Activated CD8-positive, alpha-beta memory T cell treated with anti-CD3 and anti-CD28 coated beads, Interleukin-2, amount 50 U/mL, for 24 hours (primary cell): ENCODE data around the gene SLC35G6.
A peak's percentile ranks its signal among the peaks of the same experiment; 100 is the strongest.
"Not testable (repeated sequence)": the region's sequence is repeated elsewhere in the genome, so short reads cannot be mapped to it uniquely, and the experiment has no call there.

Experiments used
- DNase-seq: peaks from one replicate; pipeline ENCODE4 v3.0.0-alpha.2; 2020; ENCODE audit errors: extremely low read depth

Gene SLC35G6

DNA sequence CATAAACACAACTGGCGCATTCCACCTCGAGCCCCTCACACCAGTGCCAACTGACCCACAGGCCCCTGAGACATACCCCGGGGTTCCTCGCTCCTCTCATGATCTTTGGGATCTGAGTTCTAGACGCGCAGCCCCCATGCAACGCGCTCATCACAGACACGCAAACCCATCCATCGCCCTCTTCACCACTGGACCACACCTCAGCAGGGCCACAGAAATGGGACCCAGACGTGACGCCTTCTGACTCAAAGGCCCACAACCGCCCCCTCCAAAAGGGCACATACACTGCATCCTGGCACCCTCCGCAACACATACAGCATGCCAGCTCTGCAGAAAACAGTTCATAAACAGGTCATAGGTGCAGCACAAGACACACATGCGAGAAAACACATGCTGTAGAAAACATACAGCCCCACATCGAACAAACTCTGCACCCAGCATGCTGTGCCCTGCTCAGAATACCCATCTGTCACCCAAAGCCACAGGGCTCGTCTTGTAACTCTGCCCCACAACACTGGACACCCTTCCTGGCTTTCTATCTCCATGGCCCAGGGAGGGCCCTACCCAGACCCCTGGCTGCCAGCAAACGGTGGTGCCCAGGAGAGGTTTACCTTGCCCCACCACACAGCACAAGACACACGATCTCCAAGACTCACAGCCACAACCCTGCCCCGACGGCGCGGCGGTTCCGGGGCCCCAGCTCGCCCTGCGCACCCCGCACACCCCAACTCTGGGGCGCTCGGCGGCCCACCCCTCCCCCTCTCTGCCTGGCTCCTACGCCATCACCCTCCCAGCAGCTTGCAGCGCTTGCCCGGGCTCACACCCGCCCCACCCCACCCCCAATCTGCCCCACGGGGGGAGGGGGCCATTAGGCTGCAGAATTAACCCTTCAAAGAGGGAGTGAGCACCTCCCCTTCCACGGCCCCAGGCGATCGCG is 2.7 kb upstream of the SLC35G6 start:
- no peak for DNase-seq

DNA sequence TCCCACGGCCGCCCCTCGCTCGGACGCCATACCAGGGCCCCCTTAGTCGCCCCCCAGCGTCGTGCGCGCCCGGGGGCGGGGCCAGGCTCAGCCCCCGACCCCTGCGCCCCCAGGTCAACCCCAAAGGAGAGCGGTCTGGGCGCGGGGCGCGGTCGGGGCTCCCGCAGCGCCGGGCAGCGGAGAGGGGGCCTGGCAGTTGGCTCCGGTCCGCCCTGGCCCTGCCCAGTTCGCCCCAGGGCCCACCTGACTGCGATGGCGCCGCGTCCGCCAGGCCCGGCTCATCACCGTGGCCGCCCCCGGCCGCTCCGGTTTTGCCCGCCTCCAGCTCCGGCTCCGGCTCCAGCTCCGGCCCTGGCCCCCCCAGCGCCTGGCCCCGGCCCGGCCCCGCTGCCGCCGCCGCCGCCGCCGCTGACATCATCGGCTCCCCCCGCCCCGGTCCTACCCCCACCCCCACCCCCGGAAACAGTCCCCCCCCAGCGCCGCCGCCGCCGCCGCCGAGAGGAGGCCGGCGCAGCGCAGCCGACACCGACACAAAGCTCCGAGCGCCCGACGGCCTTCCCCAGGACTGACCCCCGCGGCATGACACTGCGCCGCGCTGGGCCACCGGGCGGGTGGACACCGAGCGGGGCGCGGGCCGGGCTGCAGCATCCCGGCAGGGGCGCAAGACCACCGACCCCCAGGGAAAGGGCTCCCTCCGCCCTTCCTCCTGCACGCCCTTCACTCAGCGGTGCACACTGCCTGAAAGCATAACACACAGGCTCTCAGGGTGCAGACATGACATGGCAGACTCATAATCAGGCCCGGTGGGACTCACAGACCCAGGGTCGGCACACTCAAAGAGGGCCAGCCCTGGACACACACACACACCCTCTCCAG is 1.8 kb upstream of the SLC35G6 start, which contains the start of gene ZBTB4:
ZBTB4 (minus strand) TSS at position 419 of the 876 bp plus-strand sequence. CDS start 12,830 bp downstream, outside the sequence.
- no peak for DNase-seq

DNA sequence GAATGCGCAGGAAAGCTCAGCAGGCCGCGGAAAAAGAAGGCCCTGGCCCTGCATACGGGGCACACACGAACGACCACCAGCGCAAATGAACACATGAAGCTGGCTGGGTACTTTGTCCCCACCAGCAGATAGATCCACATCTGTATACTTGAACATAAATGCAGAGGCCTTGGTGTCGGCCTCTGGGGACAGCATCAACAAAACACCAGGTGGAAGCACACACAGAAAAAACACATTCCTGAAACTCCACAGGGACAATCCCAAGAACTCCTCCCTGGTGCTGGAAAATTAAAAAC is 1.2 kb upstream of the SLC35G6 start:
- DNase-seq: no peak

DNA sequence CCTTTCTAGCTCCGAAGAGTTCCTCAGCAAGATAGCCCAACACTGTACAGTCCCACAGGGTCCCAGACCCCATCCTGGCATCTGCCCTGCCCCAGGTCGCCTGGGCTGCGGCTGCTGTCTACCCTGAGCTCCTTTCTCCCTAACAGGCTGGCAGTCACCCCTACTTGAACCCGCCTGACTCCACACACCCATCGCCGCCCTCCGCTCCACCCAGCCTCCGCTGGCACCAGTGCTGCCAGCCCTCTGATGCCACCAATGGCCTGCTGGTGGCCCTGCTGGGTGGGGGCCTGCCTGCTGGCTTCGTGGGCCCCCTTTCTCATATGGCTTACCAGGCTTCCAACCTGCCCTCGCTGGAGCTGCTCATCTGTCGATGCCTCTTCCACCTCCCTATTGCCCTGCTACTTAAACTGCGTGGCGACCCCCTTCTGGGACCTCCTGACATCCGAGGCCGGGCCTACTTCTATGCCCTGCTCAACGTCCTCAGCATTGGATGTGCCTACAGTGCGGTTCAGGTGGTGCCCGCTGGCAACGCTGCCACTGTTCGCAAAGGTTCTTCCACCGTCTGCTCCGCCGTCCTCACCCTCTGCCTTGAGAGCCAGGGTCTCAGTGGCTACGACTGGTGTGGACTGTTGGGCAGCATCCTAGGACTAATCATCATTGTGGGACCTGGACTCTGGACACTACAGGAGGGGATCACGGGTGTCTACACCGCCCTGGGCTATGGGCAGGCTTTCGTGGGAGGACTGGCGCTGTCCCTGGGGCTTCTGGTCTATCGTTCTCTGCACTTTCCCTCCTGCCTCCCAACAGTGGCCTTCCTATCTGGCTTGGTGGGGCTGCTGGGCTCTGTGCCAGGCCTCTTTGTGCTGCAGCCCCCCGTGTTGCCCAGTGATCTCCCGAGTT is 846 bp downstream of the SLC35G6 start:
- not testable (repeated sequence) for DNase-seq

DNA sequence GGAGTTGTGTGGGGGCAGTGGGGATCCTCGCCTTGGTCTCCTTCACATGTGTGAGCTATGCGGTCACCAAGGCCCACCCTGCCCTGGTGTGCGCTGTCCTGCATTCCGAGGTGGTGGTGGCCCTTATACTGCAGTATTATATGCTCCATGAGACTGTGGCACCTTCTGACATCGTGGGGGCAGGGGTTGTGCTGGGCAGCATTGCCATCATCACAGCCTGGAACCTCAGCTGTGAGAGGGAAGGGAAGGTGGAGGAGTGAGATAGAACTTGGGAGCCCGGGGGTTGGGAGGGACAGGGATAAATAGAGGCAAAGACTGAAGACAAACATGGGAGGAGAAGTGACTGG is 1.5 kb downstream of the SLC35G6 start:
- not testable (repeated sequence) for DNase-seq

DNA sequence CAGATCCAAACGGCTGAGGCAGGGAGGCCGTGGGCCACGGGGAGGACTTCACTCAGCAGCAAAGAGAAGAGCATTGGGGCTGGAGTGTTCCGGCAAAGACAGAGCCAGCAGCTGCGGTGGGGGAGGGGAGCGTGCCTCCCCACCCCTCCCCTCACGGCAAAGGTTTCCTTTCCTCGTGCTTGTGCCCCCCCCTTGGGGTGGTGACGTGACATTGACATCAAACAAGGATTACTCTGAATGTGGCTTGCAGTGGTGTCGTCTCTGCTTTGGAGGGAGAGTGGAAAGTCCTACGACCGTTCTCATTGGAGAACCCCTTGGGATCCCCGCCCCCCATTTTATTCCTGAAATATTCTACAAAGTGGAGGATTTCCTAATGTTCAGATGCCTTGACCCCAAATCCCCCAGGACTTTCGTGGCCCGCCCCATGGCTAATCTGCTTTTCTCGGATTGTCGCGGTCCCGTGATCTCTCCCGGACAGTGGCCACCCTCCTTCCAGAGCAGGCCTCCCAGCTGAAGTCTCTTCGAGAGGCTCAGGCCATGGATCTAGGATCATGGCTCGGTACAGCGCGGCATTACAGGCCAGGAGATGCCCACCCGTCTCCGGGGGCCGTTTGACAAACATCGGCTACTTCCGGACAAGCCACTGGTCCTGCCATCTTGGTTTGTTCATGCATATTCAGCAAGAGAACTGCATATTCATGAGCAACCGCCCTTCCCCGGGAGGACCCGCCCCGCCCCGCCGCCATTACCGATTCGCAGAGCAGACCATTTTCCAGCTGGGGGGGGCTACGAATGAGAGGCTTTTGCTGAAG is 2.2 kb downstream of the SLC35G6 start:
- DNase-seq: peak; percentile 79

DNA sequence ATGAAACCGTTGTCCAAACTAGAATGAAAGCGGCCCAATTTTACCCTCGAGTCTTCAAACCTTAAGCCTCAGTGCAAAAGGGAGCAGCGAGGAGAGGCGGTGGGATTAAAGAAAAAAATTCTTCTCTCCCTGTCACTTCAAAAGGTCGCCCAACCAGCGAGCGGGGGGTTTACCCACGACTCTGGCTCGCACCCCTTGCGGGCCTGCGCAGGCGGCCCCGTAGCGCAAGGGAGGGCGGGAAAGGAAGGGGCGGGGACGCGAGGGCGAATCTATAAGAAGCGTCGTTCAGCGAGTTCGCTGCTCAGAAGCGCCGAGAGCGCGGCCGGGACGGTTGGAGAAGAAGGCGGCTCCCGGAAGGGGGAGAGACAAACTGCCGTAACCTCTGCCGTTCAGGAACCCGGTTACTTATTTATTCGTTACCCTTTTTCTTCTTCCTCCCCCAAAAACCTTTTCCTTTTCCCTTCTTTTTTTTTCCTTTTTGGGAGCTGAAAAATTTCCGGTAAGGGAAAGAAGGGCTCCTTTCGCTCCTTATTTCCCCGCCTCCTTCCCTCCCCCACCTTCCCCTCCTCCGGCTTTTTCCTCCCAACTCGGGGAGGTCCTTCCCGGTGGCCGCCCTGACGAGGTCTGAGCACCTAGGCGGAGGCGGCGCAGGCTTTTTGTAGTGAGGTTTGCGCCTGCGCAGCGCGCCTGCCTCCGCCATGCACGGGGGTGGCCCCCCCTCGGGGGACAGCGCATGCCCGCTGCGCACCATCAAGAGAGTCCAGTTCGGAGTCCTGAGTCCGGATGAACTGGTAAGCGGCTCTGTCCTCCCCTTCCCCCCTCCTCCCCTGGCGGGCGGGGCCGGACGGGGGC is 3.0 kb downstream of the SLC35G6 start, which contains the start of gene POLR2A:
POLR2A (plus strand) TSS at position 300 of the 852 bp plus-strand sequence.
- peak; percentile 90 for DNase-seq

DNA sequence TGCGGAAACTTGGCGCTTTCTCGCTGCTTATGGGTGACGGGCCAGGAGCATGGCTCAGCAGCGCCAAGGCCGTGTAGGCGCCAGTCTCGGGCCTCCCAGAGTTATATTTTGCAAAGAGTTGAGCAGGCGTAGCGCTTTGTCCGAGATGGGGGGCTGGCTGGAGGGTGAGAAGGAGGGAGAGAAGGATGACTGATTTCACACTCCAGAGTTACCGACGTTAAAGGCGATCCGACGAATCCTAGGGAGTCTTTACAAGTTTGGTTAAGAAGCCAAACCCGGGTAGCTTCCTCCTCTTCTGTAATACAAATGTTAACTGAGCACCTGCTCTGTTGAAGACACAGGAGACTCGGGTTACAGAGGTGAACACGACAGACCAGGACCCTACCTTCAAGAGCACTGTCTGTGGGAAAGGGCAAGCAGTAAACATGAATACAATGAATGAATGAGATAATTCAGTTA is 3.7 kb downstream of the SLC35G6 start:
- DNase-seq: no peak

DNA sequence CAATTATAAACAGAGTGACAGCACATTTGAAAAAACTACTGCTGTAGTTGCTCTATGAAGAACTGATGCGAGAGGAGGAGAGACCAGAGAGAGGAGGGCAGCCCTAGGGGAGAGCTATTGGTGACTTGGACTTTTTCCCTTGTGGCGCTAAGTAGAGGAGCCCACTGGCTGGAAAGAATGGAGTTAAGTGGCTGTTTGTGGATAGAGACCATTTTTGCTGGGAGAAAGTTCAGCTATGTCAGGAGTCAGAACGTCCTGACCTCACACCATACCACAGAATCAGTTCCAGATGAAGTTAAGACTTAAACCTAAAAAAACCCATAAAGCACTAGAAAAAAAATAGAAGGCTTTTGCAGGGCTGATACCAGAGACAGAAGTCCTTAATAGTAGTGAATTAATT is 4.9 kb downstream of the SLC35G6 start:
- no peak for DNase-seq

DNA sequence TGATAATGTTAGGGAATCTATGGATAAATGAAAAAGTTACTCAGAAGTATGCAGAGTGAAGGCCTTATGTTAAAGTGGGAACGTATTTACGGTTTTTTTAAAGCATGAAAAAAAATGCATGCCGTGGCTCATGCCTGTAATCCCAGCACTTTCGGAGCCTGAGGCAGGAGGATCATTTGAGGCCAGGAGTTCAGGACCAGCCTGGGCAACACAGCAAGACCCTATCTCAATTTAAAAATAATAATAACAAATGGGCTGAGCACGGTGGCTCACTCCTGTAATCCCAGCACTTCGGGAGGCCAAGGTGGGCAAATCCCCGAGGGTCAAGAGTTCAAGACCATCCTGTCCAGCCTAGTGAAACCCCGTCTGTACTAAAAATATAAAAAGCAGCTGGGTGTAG is 8.9 kb downstream of the SLC35G6 start:
- no peak for DNase-seq

DNA sequence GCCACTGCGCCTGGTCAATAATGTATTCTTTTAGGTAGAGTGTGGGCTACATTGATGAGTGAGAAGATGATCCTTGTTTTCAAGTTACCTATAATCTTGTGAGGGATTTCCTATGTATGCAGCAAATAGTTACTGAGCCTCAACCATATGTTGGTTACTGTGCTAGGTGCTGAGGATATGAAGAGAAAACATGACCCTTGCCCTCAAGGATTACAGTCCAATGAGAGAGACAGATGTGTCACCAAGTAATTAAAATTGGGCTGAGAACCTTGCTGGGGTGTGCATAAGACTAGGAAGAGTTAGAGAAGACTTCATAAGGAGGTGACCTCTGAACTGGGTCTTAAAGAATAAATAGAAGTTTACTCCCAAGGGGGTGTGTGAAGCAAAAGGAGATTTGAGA is 10.3 kb downstream of the SLC35G6 start:
- DNase-seq: no peak

DNA sequence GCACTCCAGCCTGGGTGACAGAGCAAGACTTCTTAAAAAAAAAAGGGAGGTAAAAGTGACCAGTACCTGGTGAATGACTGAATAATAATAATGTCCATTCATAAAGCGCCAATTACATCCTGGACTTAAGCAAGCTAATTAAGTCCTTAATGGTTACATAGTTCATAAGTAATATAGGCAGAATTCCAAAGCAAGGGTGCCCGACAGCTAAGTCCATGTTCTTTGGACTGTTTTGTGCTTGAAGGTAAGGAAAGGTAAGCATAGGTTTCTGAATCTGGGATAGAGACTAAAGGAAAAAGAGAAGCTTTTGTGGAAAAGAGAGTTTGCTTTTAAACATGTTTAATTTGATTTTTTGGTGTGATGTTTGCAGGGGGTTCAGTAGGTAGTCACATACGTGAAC is 12.7 kb downstream of the SLC35G6 start:
- DNase-seq: no peak

DNA sequence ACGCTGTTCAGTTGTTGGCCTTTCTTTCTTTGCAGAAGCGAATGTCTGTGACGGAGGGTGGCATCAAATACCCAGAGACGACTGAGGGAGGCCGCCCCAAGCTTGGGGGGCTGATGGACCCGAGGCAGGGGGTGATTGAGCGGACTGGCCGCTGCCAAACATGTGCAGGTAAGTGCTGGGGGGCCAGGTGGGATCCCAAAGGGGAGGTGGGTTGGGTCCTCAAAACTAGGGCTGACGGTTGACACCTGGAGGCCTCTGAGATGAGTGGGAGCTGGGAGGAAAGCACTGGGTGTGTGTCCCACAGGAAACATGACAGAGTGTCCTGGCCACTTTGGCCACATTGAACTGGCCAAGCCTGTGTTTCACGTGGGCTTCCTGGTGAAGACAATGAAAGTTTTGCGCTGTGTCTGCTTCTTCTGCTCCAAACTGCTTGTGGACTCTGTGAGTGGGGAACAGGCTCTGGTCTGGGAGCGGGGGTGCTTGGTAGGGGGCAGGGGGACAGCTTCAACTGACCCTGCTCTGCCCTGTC is 14.7 kb downstream of the SLC35G6 start:
- DNase-seq: no peak

DNA sequence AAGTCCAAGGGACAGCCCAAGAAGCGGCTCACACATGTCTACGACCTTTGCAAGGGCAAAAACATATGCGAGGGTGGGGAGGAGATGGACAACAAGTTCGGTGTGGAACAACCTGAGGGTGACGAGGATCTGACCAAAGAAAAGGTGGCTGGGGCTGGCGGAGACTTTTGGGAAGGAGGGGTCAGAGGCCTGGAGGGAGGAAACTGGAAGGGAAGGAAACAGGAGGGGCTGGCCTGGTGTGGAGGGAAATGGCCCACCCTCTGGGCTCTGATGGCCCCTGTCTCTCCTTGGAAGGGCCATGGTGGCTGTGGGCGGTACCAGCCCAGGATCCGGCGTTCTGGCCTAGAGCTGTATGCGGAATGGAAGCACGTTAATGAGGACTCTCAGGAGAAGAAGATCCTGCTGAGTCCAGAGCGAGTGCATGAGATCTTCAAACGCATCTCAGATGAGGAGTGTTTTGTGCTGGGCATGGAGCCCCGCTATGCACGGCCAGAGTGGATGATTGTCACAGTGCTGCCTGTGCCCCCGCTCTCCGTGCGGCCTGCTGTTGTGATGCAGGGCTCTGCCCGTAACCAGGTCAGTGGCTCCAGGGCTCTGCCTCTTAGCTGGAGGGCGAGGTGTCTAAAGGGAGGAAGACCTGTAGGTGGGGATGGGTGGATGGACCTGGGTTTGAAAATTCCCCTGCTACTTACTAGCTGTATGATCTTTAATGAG is 15.4 kb downstream of the SLC35G6 start:
- no peak for DNase-seq

DNA sequence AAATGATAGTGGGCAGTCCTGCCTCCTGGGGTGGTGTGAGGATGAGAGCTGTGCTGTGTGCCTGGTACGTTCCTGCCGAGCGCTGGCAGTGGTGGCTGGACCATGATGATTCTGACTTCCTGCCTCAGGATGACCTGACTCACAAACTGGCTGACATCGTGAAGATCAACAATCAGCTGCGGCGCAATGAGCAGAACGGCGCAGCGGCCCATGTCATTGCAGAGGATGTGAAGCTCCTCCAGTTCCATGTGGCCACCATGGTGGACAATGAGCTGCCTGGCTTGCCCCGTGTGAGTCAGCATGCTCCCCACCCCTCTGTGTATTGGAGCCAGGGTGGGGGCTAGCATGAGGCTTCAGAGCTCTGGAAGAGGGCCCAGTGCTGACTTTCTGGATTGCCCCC is 16.0 kb downstream of the SLC35G6 start:
- no peak for DNase-seq

DNA sequence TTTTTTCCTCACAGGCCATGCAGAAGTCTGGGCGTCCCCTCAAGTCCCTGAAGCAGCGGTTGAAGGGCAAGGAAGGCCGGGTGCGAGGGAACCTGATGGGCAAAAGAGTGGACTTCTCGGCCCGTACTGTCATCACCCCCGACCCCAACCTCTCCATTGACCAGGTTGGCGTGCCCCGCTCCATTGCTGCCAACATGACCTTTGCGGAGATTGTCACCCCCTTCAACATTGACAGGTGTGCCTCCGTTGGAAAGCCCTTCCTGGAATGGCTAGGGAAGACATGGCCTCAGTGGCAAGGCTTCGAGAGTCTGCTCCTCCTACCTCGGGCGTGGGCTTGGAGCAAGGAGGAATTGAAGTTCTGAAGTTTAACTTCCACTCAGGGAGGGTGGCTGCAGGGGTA is 16.4 kb downstream of the SLC35G6 start:
- no peak for DNase-seq

DNA sequence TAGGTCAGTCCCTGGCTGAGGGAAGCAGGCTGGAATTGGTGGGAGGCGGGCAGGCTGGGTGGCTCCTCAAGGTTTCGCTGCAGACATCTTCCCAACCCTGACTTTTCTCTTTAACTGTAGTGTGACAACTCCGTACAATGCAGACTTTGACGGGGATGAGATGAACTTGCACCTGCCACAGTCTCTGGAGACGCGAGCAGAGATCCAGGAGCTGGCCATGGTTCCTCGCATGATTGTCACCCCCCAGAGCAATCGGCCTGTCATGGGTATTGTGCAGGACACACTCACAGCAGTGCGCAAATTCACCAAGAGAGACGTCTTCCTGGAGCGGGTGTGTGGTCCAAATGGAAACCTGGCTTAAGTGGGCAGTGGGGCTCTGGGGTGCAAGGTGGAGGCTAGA is 17.9 kb downstream of the SLC35G6 start:
- DNase-seq: no peak

DNA sequence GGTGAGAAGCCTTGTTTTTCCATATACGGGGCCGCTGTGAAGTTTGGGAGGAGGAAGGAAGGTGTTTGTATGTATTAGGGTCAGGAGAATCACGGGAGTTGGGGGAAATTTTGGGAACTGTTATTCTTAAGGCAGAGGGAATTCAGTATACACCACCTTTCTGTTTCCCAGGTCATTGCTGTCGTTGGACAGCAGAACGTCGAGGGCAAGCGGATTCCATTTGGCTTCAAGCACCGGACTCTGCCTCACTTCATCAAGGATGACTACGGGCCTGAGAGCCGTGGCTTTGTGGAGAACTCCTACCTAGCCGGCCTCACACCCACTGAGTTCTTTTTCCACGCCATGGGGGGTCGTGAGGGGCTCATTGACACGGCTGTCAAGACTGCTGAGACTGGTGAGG is 20.5 kb downstream of the SLC35G6 start:
- DNase-seq: no peak
